Measurements from ENCODE around the gene CDK16. TPM values are rescaled to one million over a fixed set of nuclear protein-coding genes. Genes with fewer than 3 reads are reported as not detected.
A peak's percentile ranks its signal among the peaks of the same experiment; 100 is the strongest.

CDK16 gene
- total RNA-seq, 4 donors from 2014 or later = 118 to 188 (median 154) TPM

- TF ChIP-seq POLR2A (IDR thresholded peaks at IDR 0.05) (no peak), CTCF (IDR thresholded peaks at IDR 0.05) (no peak)
- peak overlapping the region in 3 of 4 donors; percentile 93 to 100 (median 99) for H3K27ac ChIP-seq
These were observed 16.1 kb downstream of the CDK16 start for GRCh38 chrX:47234583-47234982.

DNA sequence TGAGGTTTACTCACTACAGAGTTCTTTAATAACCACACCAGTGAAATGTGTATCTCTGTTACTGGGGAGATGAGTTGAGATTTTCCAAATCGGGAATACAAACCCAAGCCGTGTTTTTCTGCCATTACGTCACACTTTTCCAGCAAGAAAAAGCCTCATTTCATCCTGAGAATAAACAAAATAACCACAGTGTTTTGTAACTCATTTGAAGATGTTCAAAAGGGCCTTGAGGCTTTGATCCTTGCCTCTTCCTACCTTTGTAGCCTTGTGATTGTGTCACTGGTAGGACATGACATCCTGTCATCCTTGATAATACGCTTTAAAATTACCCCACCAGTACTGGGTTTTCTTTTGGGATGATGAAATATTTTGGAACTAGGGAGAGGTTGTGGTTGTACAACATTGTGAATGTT lies 17.2 kb downstream of the CDK16 start:
- TF ChIP-seq POLR2A (IDR thresholded peaks at IDR 0.05) (no peak), CTCF (IDR thresholded peaks at IDR 0.05) (no peak)
- Histone ChIP-seq H3K27me3 (no peaks in the 10 kb centered on the region), H3K4me1 (no peaks in the 10 kb centered on the region), H3K9me3 (no peaks in the 10 kb centered on the region), H3K27ac (peak overlapping the region in 2 of 4 donors; percentile 30 to 99), H3K4me3 (no peak overlapping the region), H3K36me3 (no peaks in the 10 kb centered on the region)
- no peak for DNase-seq

More at GRCh38 chrX:47234583-47234982, 16.1 kb downstream of the CDK16 start:
- no peaks in the 10 kb centered on the region for H3K4me1 ChIP-seq
- no peak for DNase-seq
- H3K4me3 ChIP-seq = peak overlapping the region in 2 of 4 donors; percentile 59 to 75
- no peaks in the 10 kb centered on the region for H3K36me3 ChIP-seq
- no peaks in the 10 kb centered on the region for H3K27me3 ChIP-seq
- H3K9me3 ChIP-seq = no peaks in the 10 kb centered on the region

DNA sequence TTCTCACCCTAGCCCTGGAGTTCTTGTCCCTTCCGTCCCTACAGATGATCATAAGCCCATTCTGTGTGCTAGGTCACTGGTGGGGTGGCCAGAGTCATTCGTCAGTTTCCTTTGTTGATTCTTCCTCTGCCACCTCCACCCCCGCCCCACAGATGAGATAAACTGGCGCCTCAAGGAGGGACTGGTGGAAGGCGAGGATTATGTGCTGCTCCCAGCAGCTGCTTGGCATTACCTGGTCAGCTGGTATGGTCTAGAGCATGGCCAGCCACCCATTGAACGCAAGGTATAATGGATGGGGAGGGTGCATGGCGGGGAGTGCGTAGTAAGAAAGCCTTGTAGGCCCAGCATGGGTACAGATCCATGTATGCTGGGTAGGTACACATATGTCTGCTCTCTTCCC lies 20.7 kb downstream of the CDK16 start:
- peak in 1 of 3 donors; percentile 32 for DNase-seq
- H3K27ac ChIP-seq = no peak overlapping the region
- H3K4me3 ChIP-seq = no peak overlapping the region
- H3K4me1 ChIP-seq = no peaks in the 10 kb centered on the region
- H3K36me3 ChIP-seq = peaks cover 0 to 24% (median 0%) of the 10 kb centered on the region in 3 donors
- H3K9me3 ChIP-seq = no peaks in the 10 kb centered on the region
- TF ChIP-seq CTCF (IDR thresholded peaks at IDR 0.05) = no peak
- no peak for TF ChIP-seq POLR2A (IDR thresholded peaks at IDR 0.05)
- H3K27me3 ChIP-seq = no peaks in the 10 kb centered on the region

GRCh38 chrX:47239898-47240545 lies 21.5 kb downstream of the CDK16 start:
- Histone ChIP-seq H3K4me3 (no peak overlapping the region), H3K36me3 (peaks cover 0 to 24% (median 0%) of the 10 kb centered on the region in 3 donors), H3K27me3 (no peaks in the 10 kb centered on the region), H3K9me3 (no peaks in the 10 kb centered on the region), H3K4me1 (no peaks in the 10 kb centered on the region), H3K27ac (no peak overlapping the region)
- DNase-seq = peak in 1 of 3 donors; percentile 34
- TF ChIP-seq POLR2A (IDR thresholded peaks at IDR 0.05) (no peak), CTCF (IDR thresholded peaks at IDR 0.05) (no peak)

- H3K27me3 ChIP-seq = no peaks in the 10 kb centered on the region
- H3K4me3 ChIP-seq = no peak overlapping the region
- no peaks in the 10 kb centered on the region for H3K4me1 ChIP-seq
- peaks cover 0 to 29% (median 0%) of the 10 kb centered on the region in 3 donors for H3K36me3 ChIP-seq
- H3K9me3 ChIP-seq = no peaks in the 10 kb centered on the region
- H3K27ac ChIP-seq = no peak overlapping the region
- TF ChIP-seq CTCF (IDR thresholded peaks at IDR 0.05) = no peak
- TF ChIP-seq POLR2A (IDR thresholded peaks at IDR 0.05) = no peak
- peak in 1 of 3 donors; percentile 30 for DNase-seq
These were observed 22.1 kb downstream of the CDK16 start for GRCh38 chrX:47240619-47241018.
